ENCODE results near the gene TERC.

Gene TERC

GRCh38 chr3:169764882-169765612 lies at the start of gene TERC:
TERC (minus strand) TSS chr3:169765060.
- TF ChIP-seq CTCF (IDR thresholded peaks at IDR 0.05; ENCODE audit: low read depth, low read length, missing control alignments) = no peak
- peak; percentile 60 for DNase-seq (ENCODE audit: low read depth)
- in situ Hi-C loops (cut with HindIII; ENCODE audit: low sequenced_read_pairs) = no loop called here
- H3K4me3 ChIP-seq (ENCODE audit: low read depth, low read length) = peak within 1 kb of the TSS; percentile 61

GRCh38 chr3:169813757-169814517 lies 49.1 kb upstream of the TERC start:
- no peak for DNase-seq (ENCODE audit: low read depth)
- in situ Hi-C loops (cut with HindIII; ENCODE audit: low sequenced_read_pairs) = no loop called here
- no peak overlapping the region for H3K4me3 ChIP-seq (ENCODE audit: low read depth, low read length)

GRCh38 chr3:169813278-169813677 lies 48.4 kb upstream of the TERC start:
- no peak overlapping the region for H3K4me3 ChIP-seq (ENCODE audit: low read depth, low read length)
- no peak for TF ChIP-seq CTCF (IDR thresholded peaks at IDR 0.05; ENCODE audit: low read depth, low read length, missing control alignments)
- DNase-seq (ENCODE audit: low read depth) = no peak
- in situ Hi-C loops (cut with HindIII; ENCODE audit: low sequenced_read_pairs) = no loop called here

More at GRCh38 chr3:169813757-169814517, 49.1 kb upstream of the TERC start:
- no peak for TF ChIP-seq CTCF (IDR thresholded peaks at IDR 0.05; ENCODE audit: low read depth, low read length, missing control alignments)

- DNase-seq (ENCODE audit: low read depth) = peak; percentile 12
- peak within 1 kb of the TSS; percentile 35 for H3K4me3 ChIP-seq (ENCODE audit: low read depth, low read length)
- in situ Hi-C loops (cut with HindIII; ENCODE audit: low sequenced_read_pairs) = no loop called here
- TF ChIP-seq CTCF (IDR thresholded peaks at IDR 0.05; ENCODE audit: low read depth, low read length, missing control alignments) = no peak
Observed at GRCh38 chr3:169812332-169813235, 47.7 kb upstream of the TERC start, which contains the start of the genes LRRC34 and LRRIQ4. LRRC34 (minus strand) TSS chr3:169812904; CDS start chr3:169812548, 356 bp downstream. LRRIQ4 (plus strand) TSS chr3:169812870; CDS start chr3:169821922, 9,052 bp downstream.

GRCh38 chr3:169811631-169812331 lies 46.9 kb upstream of the TERC start:
- in situ Hi-C loops (cut with HindIII; ENCODE audit: low sequenced_read_pairs) = no loop called here
- H3K4me3 ChIP-seq (ENCODE audit: low read depth, low read length) = peak overlapping the region; percentile 35
- TF ChIP-seq CTCF (IDR thresholded peaks at IDR 0.05; ENCODE audit: low read depth, low read length, missing control alignments) = no peak
- peak; percentile 19 for DNase-seq (ENCODE audit: low read depth)

Data from astrocyte of the cerebellum (primary cell).